HL-60 (cell line): ENCODE measurements around the gene CACNA1S.

Experiments
- GABPA ChIP-seq: IDR thresholded peaks from 2 replicates; pipeline ENCODE4 v1.6.1; 2012; ENCODE audit warnings: low read depth
- POLR2AphosphoS5 ChIP-seq: IDR thresholded peaks from 2 replicates; pipeline ENCODE4 v1.6.1; 2012; ENCODE audit warnings: low read depth
- SPI1 ChIP-seq: IDR thresholded peaks from 2 replicates; pipeline ENCODE4 v1.6.1; 2012; ENCODE audit warnings: low read depth, mild to moderate bottlenecking, borderline replicate concordance
- TF ChIP-seq, protein P1 (sequence below): IDR thresholded peaks from one replicate; pipeline ENCODE4 v1.5.1; 2011; ENCODE audit warnings: low read length, control low read depth, inconsistent platforms; ENCODE audit not compliant: insufficient read depth
- TF ChIP-seq, protein P2 (sequence below): IDR thresholded peaks from 2 replicates; pipeline ENCODE4 v1.6.1; 2012; ENCODE audit warnings: low read depth; ENCODE audit not compliant: insufficient replicate concordance

DNA sequence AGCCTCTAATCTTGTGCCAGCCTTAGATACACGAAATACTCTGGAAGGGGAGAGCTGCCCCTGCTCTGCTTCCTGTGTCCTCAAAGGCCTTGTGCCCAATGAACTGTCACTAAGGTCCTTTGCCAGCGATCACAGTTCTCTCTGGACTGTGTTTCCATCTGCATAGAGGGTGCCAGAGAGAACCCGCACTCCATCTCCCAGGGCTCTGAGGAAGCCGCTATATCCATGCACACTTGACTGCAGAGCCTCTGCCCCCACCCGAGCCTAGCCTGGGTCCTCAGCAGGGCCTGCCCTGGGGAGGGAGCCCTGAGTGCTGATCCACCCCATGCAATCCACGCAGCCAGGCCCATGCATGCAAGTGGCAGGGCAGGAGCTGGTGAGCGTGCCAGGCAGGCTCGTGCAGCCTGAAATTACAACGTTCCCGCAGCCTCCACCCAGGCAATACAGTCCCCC lies 58.1 kb downstream of the CACNA1S start:
- TF ChIP-seq, protein P1, sequence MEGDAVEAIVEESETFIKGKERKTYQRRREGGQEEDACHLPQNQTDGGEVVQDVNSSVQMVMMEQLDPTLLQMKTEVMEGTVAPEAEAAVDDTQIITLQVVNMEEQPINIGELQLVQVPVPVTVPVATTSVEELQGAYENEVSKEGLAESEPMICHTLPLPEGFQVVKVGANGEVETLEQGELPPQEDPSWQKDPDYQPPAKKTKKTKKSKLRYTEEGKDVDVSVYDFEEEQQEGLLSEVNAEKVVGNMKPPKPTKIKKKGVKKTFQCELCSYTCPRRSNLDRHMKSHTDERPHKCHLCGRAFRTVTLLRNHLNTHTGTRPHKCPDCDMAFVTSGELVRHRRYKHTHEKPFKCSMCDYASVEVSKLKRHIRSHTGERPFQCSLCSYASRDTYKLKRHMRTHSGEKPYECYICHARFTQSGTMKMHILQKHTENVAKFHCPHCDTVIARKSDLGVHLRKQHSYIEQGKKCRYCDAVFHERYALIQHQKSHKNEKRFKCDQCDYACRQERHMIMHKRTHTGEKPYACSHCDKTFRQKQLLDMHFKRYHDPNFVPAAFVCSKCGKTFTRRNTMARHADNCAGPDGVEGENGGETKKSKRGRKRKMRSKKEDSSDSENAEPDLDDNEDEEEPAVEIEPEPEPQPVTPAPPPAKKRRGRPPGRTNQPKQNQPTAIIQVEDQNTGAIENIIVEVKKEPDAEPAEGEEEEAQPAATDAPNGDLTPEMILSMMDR = no peak
- TF ChIP-seq, protein P2, sequence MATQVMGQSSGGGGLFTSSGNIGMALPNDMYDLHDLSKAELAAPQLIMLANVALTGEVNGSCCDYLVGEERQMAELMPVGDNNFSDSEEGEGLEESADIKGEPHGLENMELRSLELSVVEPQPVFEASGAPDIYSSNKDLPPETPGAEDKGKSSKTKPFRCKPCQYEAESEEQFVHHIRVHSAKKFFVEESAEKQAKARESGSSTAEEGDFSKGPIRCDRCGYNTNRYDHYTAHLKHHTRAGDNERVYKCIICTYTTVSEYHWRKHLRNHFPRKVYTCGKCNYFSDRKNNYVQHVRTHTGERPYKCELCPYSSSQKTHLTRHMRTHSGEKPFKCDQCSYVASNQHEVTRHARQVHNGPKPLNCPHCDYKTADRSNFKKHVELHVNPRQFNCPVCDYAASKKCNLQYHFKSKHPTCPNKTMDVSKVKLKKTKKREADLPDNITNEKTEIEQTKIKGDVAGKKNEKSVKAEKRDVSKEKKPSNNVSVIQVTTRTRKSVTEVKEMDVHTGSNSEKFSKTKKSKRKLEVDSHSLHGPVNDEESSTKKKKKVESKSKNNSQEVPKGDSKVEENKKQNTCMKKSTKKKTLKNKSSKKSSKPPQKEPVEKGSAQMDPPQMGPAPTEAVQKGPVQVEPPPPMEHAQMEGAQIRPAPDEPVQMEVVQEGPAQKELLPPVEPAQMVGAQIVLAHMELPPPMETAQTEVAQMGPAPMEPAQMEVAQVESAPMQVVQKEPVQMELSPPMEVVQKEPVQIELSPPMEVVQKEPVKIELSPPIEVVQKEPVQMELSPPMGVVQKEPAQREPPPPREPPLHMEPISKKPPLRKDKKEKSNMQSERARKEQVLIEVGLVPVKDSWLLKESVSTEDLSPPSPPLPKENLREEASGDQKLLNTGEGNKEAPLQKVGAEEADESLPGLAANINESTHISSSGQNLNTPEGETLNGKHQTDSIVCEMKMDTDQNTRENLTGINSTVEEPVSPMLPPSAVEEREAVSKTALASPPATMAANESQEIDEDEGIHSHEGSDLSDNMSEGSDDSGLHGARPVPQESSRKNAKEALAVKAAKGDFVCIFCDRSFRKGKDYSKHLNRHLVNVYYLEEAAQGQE = no peak
- TF ChIP-seq SPI1 (no peak), POLR2AphosphoS5 (no peak), GABPA (no peak)
